ENCODE measurements around the gene AARS2.

DNA sequence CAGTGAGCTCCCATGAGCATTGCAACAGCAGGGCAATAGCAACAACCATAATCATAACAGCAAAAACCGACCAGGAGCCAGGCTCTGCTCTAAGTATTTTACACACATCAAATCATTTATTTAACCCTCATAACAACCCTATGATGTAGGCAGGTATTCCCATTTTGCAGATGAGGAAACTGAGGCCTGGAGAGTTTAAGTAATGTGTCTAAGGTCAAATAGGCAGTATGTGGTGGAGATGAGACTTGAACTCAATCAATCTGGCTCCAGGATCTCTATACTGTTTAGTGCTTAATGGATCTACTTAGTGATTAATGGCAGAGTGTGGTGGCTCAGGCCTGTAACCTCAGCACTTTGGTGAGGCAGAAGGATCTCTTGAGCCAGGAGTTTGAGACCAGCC, 39.5 kb downstream of the AARS2 start:
- no peak for TF ChIP-seq POLR2AphosphoS5 (IDR thresholded peaks at IDR 0.05; ENCODE audit: low read depth, low read length)
- TF ChIP-seq POLR2A (IDR thresholded peaks at IDR 0.05; ENCODE audit: low read depth, low read length): no peak
- TF ChIP-seq TAF1 (IDR thresholded peaks at IDR 0.05; ENCODE audit: low read depth, low read length): no peak
- TF ChIP-seq SPI1 (IDR thresholded peaks at IDR 0.05; ENCODE audit: low read depth, low read length): no peak
- no peak for TF ChIP-seq POU2F2 (IDR thresholded peaks at IDR 0.05; ENCODE audit: low read depth, low read length)

Measured in GM12891 (cell line).